ENCODE results near the gene KDELR1. TPM values are rescaled to one million over a fixed set of nuclear protein-coding genes. Genes with fewer than 3 reads are reported as not detected.

The KDELR1 gene
- total RNA-seq, 1 donor from 2014 or later: 213 TPM

- no peak overlapping the region for H3K4me3 Mint-ChIP-seq (ENCODE audit: unreplicated experiment)
- H3K4me1 Mint-ChIP-seq (ENCODE audit: low read depth, unreplicated experiment): peaks cover 12% of the 10 kb centered on the region
- H3K27me3 Mint-ChIP-seq (ENCODE audit: unreplicated experiment): peaks cover 7% of the 10 kb centered on the region
Measured at GRCh38 chr19:48417421-48417820, 26.1 kb upstream of the KDELR1 start.

GRCh38 chr19:48415806-48416221 lies 24.5 kb upstream of the KDELR1 start:
- Mint-ChIP-seq H3K9me3 (ENCODE audit: unreplicated experiment) (no peaks in the 10 kb centered on the region), H3K27me3 (ENCODE audit: unreplicated experiment) (peaks cover 8% of the 10 kb centered on the region), H3K4me3 (ENCODE audit: unreplicated experiment) (no peak overlapping the region), H3K27ac (ENCODE audit: unreplicated experiment) (no peak overlapping the region), H3K36me3 (ENCODE audit: unreplicated experiment) (no peaks in the 10 kb centered on the region), H3K4me1 (ENCODE audit: low read depth, unreplicated experiment) (peaks cover 12% of the 10 kb centered on the region)
- TF ChIP-seq, protein P1, sequence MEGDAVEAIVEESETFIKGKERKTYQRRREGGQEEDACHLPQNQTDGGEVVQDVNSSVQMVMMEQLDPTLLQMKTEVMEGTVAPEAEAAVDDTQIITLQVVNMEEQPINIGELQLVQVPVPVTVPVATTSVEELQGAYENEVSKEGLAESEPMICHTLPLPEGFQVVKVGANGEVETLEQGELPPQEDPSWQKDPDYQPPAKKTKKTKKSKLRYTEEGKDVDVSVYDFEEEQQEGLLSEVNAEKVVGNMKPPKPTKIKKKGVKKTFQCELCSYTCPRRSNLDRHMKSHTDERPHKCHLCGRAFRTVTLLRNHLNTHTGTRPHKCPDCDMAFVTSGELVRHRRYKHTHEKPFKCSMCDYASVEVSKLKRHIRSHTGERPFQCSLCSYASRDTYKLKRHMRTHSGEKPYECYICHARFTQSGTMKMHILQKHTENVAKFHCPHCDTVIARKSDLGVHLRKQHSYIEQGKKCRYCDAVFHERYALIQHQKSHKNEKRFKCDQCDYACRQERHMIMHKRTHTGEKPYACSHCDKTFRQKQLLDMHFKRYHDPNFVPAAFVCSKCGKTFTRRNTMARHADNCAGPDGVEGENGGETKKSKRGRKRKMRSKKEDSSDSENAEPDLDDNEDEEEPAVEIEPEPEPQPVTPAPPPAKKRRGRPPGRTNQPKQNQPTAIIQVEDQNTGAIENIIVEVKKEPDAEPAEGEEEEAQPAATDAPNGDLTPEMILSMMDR (IDR thresholded peaks at IDR 0.05; ENCODE audit: partially characterized antibody, unreplicated experiment): no peak
- DNase-seq: no peak

More at GRCh38 chr19:48417421-48417820, 26.1 kb upstream of the KDELR1 start:
- Mint-ChIP-seq H3K9me3 (ENCODE audit: unreplicated experiment) (no peaks in the 10 kb centered on the region), H3K36me3 (ENCODE audit: unreplicated experiment) (no peaks in the 10 kb centered on the region), H3K27ac (ENCODE audit: unreplicated experiment) (peak overlapping the region; percentile 74)
- peak; percentile 31 for DNase-seq
- TF ChIP-seq, protein P1 (IDR thresholded peaks at IDR 0.05; ENCODE audit: partially characterized antibody, unreplicated experiment): no peak

GRCh38 chr19:48415395-48415794 lies 24.0 kb upstream of the KDELR1 start:
- H3K36me3 Mint-ChIP-seq (ENCODE audit: unreplicated experiment): no peaks in the 10 kb centered on the region
- H3K4me1 Mint-ChIP-seq (ENCODE audit: low read depth, unreplicated experiment): peaks cover 12% of the 10 kb centered on the region
- H3K27ac Mint-ChIP-seq (ENCODE audit: unreplicated experiment): no peak overlapping the region
- DNase-seq: peak; percentile 71
- H3K27me3 Mint-ChIP-seq (ENCODE audit: unreplicated experiment): peaks cover 8% of the 10 kb centered on the region
- H3K4me3 Mint-ChIP-seq (ENCODE audit: unreplicated experiment): no peak overlapping the region
- no peaks in the 10 kb centered on the region for H3K9me3 Mint-ChIP-seq (ENCODE audit: unreplicated experiment)
- TF ChIP-seq, protein P1 (IDR thresholded peaks at IDR 0.05; ENCODE audit: partially characterized antibody, unreplicated experiment): no peak

- peaks cover 11% of the 10 kb centered on the region for H3K4me1 Mint-ChIP-seq (ENCODE audit: low read depth, unreplicated experiment)
- TF ChIP-seq, protein P1 (IDR thresholded peaks at IDR 0.05; ENCODE audit: partially characterized antibody, unreplicated experiment): no peak
- H3K9me3 Mint-ChIP-seq (ENCODE audit: unreplicated experiment): no peaks in the 10 kb centered on the region
- no peaks in the 10 kb centered on the region for H3K36me3 Mint-ChIP-seq (ENCODE audit: unreplicated experiment)
- no peak overlapping the region for H3K4me3 Mint-ChIP-seq (ENCODE audit: unreplicated experiment)
- H3K27ac Mint-ChIP-seq (ENCODE audit: unreplicated experiment): no peak overlapping the region
- no peak for DNase-seq
- peaks cover 8% of the 10 kb centered on the region for H3K27me3 Mint-ChIP-seq (ENCODE audit: unreplicated experiment)
Measured at GRCh38 chr19:48413879-48414587, 22.7 kb upstream of the KDELR1 start.

GRCh38 chr19:48405850-48406249 lies 14.5 kb upstream of the KDELR1 start:
- Mint-ChIP-seq H3K36me3 (ENCODE audit: unreplicated experiment) (peaks cover 6% of the 10 kb centered on the region), H3K27me3 (ENCODE audit: unreplicated experiment) (peaks cover 3% of the 10 kb centered on the region), H3K9me3 (ENCODE audit: unreplicated experiment) (peaks cover 3% of the 10 kb centered on the region), H3K27ac (ENCODE audit: unreplicated experiment) (no peak overlapping the region), H3K4me1 (ENCODE audit: low read depth, unreplicated experiment) (peaks cover 18% of the 10 kb centered on the region), H3K4me3 (ENCODE audit: unreplicated experiment) (no peak overlapping the region)
- no peak for DNase-seq
- TF ChIP-seq, protein P1 (IDR thresholded peaks at IDR 0.05; ENCODE audit: partially characterized antibody, unreplicated experiment): no peak

Data from glutamatergic neuron (in vitro differentiated cells).